GM13977 (cell line): ENCODE data around the gene MPPED1.

Source experiments
- DNase-seq: peaks from one replicate; pipeline ENCODE4 v3.0.0; 2012; ENCODE audit warnings: low spot score
- CTCF ChIP-seq: IDR thresholded peaks from 2 replicates; pipeline ENCODE4 v1.5.1; 2012; ENCODE audit warnings: mild to moderate bottlenecking, control low read depth; ENCODE audit not compliant: insufficient read depth; ENCODE audit errors: extremely low read depth, missing control alignments
- in situ Hi-C: fragments of 300-500 bp; cut with MboI; formaldehyde crosslinking; loops from one replicate; pipeline ENCODE4 v1.12.0; 2022; ENCODE audit warnings: low sequenced_read_pairs, low pct_unique_long_range_greater_than_20kb, mixed read lengths, inconsistent platforms; ENCODE audit not compliant: unreplicated experiment

Gene MPPED1

GRCh38 chr22:43411869-43412807 is at the start of gene MPPED1:
Gene MPPED1 (plus strand): TSS chr22:43412014. CDS start chr22:43424986, 12,972 bp downstream.
- in situ Hi-C loops = no loop called here
- DNase-seq = no peak
- TF ChIP-seq CTCF = no peak

DNA sequence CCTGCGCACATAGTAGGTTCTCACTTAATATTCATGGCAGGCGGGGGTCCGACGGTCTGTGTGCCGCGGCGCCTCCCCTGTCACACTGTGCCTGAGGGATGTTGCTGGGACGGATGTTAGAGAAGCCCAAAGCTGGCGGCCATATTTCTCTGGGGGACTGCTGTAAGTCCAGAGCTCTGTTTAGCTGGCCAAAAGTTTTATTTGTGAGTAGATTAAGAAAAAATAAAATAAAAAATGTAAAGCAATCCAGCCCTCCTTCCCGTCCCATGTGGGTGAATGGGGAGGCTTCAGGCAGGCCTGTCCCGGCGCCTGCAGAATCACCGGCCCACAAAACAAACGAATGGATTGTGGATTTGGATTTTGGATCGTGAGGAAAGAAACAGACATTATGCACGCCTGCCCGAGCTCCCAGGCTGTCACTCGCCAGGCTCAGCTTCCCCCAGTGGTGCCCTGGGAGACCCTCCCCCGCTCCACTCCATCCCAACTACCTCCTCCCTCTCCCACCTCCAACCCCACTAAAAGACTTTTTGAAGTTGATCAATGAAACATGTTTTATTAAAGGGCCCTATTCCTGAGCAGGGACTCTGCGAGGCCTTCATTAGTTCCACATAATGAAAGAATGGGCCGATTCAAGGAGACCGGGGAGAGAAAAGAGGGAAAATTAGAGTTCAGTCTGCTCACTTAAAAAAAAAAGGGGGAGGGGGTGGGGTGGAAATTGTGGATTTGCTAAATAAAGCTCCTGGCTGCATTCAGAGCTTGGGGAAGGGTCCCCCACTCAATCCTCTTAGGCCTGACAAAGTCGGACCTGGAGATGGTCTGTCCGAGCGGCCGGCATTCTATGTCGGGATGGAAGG is 48.3 kb upstream of the MPPED1 start:
- TF ChIP-seq CTCF = no peak
- DNase-seq = no peak
- in situ Hi-C loops = no loop called here

- TF ChIP-seq CTCF = no peak
- in situ Hi-C loops = no loop called here
- no peak for DNase-seq
Measured at GRCh38 chr22:43364169-43364435, 47.7 kb upstream of the MPPED1 start.

GRCh38 chr22:43365715-43366440 is 45.9 kb upstream of the MPPED1 start:
- TF ChIP-seq CTCF = no peak
- no peak for DNase-seq
- in situ Hi-C loops = no loop called here

DNA sequence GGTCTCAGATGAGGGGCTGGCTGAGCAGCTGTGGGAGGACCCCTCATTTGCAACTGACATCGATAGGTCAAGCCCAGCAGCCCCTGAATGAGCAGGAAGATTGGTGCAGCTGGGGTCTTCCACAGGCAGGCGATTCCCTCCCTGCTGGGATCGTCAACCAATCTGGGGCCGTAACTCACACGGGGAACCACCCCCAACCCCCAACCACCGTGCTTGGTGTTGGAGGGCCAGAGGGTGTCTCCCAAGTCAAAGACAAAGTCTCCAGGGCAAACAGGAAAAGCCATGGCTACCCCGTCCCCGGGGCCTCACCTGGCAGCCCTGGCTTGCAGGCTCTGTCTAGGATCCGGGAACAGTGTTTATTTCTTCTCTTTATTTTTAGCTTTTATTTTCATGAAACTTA is 41.8 kb upstream of the MPPED1 start:
- no peak for DNase-seq
- in situ Hi-C loops = loop anchor here (10.0 kb wide), 1 partner anchor 95 kb away; no protein-coding TSS in a partner anchor
- no peak for TF ChIP-seq CTCF

DNA sequence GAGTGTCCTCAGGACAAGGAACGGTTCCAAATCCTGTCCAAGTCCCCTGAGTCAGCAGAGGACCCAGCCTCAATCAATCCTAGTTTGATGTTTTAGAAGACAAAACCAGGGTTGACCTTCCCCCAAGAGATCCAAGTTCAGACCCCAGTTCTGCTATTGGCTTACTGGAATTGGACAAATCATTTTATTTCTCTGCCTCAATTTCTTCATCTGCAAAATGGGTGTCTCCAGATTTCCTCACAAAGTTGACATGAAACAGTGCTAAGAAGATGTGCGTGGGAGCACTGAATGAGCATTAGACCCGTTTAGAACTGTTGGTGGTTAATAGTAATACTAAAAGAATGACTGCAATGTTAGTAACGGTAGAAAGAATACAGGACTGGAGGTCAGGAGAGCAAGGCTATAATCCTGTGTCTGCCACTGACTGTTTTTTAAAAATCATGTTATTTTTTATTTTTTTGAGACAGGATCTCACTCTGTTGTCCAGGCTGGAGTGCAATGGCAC is 35.8 kb upstream of the MPPED1 start:
- DNase-seq = no peak
- no peak for TF ChIP-seq CTCF
- in situ Hi-C loops = loop anchor here (10.0 kb wide), 1 partner anchor 101 kb away; no protein-coding TSS in a partner anchor
